SIG-M5 treated with dmso at 0.1 percent for 504 hours (cell line): ENCODE measurements around the gene FTCD.

Source experiments
- DNase-seq: peaks from one replicate; lab custom pipeline; 2025; ENCODE audit not compliant: unreplicated experiment; lab: John Stamatoyannopoulos, UW

FTCD gene

DNA sequence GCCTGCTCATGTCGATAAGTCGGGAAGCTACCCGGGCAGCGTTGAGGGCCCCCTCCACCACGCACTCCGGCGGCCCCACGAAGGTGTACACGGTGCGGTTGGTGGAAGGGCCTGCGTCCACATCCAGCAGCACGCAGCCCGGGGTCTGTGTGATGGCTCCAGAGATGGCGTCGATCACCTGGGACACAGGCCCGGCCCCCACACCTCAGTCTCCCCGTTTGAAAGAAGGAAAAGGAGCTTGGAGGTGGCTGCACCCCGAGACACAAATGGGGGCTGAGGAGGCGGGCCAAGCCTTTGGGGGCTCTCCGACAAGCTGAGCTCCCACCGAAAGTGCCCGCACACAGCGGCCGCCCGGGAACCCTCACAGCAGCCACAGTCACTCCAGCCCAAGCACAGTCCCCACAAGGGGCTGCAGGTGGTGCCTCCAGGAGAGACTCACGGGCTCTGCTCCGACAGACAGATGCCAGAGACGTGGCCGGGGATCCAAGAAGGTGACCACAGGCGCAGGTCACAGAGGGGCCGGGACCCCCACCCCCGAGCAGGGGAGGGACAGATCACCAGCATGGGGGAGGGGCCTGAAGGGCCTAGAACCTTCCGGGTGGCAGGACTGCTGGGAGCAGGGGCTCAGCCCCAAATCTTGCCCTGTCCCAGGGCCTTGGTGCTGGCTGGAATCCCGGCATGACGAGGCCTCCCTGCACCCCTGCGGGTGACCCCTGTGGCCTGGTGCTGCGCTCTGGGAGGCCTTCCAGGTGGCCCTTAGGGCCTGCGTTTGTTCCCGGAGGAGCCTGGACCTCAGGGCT lies 1.0 kb downstream of the FTCD start:
- DNase-seq = no peak

DNA sequence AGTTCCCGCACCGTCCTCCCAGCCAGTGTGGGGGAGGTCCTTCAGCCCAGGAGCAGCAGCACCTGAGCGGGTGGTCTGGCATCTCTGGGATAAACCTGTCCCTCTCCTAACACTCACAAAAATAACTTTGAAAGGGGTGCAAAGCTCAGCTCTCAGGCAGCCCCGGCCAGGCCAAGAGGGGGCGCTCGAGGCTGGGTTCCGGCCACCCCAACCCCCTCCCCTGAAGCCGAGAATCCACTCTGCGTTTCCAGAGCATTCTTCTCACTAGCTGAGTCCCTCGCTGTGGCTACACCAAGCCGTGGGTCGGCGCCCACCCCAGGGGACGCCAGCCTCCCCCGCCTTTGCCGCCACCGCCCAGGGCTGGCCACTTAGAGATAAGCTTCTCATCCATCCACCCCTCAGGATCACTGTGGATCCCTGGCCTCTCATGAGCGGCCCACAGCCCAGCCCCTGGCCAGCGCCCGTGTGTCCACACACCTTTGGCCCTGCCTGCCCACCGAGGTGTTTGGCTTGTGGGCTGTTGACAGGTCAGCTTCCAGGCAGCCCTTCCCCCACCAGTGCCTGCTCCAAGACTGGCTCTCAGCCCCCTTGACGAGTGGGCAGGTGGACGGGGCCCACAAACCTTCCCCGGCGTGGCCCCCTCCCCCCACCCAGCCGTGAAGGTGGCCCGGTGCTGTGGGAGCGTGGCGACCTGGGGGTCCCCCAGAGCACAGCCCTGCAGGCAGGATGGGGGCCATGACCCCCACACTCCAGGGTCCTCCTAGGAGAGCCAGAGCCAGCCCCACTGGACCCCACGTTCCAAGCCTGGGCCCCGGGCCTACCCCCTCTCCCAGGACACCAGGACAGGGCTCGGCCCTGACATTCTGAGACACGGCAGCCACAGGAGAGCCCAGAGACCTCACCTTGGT lies 1.9 kb downstream of the FTCD start:
- peak; percentile 9 for DNase-seq

- DNase-seq = no peak
Measured at GRCh38 chr21:46152927-46153246, 2.5 kb downstream of the FTCD start.

GRCh38 chr21:46151989-46152926 lies 3.1 kb downstream of the FTCD start:
- no peak for DNase-seq

GRCh38 chr21:46151261-46151988 lies 4.0 kb downstream of the FTCD start:
- no peak for DNase-seq

DNA sequence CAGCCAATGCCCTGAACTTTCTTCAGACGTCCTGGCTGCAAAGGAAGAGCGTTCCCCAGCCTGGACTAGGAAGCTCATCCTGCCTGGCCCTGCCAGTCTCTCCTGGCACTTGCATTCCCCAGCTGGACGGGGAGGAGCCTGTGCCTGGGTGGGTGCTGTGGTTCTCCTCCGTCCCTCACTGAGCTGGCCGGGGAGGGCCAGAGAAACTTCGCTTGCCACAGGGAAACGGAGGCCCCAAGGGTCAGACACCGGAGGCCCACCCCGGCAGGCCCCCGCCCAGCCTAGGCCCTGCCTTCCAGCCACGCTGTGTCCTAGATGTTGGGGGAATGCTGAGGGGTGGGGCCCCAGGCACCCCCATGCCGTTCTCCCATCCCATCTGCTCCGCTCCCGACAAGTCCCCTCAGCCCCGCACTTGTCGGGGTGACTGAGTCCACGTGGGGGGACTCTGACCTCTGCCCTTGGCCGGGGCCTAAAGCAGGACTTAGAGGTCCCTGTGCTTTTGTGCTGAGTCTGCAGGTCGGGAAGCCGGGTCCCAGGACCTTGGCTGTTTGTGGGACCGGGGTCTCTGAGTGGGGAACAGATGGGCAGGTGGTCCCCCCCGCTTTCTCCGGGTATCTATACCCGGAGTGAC lies 4.8 kb downstream of the FTCD start:
- DNase-seq = no peak

DNA sequence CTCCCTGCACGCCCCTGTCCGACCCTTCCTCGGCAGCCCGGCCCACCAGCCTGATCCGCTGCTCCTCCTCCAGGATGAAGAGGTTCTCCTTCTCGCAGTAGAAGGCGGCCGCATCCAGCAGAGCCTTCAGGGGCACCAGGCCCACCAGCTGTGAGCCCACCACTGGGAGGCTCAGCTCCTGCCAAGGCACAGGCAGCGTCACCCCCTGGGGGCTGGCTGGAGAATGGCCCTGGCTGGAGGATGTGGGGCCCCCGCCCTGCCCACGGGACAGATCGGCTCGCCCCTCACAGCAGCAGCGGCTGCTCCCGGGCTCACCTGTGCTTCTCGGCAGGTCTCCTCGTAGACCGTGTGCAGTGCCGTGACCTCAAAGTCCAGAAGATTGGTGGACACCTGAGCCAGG lies 5.3 kb downstream of the FTCD start:
- DNase-seq = no peak

DNA sequence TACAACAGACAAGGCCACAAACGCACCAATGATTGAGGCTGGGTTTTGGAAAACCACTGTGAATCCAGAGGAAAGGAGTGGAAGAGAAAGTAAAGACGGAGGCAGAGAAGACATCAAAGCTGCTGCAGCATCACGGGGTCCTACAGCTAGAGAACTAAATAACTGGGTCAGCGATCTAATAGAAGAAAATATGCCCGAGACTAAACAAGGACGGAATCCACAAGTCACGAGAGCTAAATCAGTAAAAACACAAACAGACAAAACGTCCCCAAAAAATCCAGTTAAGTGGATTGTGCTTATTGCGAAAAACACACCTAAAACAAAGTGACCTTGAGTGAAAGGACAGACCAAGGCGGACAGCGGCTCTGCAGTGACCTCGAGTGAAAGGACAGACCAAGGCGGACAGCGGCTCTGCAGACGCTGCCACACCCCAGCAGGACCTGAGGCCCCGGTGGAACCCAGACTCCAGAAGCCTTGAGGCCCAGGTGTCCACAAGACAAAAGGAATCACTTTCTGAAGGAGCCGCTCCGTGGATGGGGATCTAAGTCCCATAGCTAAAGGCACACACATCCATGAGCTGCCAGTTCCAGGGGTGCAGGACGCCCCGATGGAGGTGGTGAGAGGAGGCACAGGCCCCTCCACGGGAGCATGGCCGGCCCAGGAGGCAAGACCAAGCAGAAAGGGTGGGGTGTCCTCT lies 6.0 kb downstream of the FTCD start:
- no peak for DNase-seq

DNA sequence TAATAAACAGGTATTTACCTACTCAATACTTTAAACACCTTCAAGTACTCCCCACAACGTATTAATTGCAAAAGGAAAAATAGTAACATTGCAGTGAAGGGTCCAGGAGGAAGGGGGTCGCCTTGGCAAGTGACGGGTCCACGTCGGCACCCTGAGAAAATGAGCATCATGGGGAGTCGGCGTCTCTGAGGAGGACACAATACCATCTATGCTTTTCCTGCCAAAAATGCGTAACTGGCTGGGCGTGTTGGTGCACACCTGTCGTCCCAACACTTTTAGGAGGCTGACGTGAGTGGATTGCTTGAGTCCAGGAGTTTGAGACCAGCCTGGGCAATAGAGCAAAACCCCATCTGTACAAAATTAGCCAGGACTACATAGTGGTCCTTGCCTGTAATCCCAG lies 7.3 kb downstream of the FTCD start:
- no peak for DNase-seq

DNA sequence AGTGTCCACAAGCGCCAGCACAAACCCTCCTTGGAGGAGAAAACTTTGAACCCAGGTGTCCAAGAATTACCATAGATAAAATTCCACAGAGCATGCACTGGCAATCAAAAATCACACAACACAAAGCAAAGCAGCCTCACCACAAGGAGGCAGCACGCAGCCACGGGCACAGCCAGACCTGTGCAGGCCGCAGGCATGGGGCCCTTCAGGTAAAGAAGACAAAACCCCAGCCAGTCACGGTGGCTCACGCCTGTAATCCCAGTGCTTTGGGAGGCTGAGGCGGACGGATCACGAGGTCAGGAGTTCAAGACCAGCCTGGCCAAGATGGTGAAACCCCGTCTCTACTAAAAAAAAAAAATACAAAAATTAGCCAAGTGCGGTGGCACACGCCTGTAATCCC lies 8.0 kb downstream of the FTCD start:
- peak; percentile 54 for DNase-seq

- no peak for DNase-seq
Measured at GRCh38 chr21:46146856-46147255, 8.5 kb downstream of the FTCD start.

- no peak for DNase-seq
Measured at GRCh38 chr21:46145840-46146691, 9.3 kb downstream of the FTCD start.

DNA sequence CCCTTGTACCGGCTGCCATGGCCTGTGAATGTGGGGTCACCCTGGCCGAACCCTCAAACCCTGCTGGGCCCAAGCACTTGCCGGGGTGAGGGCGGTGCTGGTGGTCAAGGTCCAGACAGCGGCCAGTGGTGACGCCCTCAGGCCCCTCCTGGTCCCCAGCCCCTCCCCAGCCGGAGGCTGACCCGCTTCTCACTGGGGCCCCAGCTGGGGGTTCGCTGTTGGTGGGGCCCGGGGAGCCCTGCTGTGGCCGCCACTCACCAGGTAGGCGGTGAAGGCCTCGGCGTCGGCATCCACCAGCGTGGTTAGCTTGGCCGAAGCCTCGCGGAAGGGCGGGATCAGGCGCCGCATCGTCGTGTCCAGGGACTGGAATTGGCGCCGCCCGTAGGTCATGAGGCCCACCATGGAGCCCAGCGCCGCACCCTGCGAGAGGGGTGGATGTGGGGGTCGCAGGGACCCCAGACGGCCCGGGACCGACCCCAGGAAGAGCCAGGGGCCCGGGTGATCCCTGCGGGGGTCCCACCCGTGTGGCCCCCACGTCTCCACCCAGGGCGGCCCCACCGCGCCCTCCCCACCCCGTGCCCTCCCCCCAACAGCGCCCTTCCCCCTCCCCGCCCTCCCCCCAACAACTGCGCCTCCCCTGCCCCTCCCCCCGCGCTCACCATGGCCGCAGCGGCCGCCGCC lies 10.1 kb downstream of the FTCD start:
- no peak for DNase-seq

DNA sequence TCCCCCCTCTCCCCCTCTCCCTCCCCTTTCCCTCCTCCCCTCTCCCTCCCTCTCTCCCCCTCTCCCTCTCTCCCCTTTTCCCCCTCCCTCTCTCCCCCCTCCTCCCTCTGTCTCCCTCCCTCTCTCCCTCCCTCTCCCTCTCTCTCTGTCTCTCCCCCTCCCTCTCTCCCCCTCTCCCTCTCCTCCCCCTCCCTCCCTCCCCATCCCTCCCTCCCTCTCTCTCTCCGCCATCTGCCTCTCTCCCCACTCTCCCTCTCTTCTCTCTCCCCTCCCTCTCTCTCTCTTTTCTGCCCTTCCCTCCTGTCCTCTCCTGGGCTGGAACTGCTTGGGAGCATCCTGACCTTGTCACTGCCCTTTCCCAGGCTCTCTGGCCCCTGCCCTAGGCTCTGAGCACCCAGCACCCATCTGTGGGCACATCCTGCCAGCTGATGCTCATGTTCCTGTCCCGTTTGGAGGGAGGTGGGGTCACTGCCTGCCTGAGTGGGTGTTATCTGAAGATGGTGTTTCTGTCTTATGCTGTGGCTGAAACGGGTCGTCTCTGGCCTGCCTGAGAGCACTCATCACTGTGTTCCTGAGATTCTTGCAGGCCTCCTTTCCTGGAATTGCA lies 10.8 kb downstream of the FTCD start:
- DNase-seq = no peak

DNA sequence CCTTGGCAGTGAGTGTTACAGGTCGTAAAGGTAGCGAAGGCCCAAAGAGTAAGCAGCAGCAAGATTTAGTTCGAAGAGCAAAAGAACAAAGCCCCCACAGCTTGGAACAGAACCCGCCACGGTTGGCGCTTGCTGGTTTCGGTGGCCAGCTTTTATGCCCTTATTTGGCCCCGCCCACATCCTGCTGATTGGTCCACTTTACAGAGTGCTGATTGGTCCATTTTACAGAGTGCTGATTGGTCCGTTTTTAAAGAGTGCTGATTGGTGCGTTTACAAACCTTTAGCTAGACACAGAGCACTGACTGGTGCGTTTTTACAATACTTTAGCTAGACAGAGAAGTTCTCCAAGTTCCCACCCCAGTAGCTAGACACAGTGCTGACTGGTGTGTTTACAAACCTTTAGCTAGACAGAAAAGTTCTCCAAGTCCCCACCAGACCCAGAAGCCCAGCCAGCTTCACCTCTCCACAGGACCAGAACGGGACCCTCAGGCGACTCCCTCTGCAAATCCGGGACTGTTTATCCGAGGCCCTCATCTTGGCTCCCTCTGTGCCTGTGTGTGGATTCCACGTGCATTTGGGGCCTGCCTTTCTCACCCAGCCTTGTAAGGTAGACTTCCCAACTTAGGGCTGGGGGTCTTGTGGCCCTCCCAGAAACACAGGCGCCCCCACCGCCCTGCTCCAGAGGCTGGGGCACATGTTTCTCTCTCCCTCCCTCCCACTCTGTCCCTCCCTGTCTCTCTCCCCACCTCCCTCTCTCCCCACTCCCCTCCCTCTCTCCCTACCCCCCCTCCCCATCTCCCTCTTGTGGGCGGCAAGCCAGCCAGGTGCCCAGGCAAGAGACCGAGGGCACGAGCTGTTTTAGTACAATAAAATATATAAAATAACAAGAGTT lies 12.6 kb downstream of the FTCD start:
- DNase-seq = no peak

DNA sequence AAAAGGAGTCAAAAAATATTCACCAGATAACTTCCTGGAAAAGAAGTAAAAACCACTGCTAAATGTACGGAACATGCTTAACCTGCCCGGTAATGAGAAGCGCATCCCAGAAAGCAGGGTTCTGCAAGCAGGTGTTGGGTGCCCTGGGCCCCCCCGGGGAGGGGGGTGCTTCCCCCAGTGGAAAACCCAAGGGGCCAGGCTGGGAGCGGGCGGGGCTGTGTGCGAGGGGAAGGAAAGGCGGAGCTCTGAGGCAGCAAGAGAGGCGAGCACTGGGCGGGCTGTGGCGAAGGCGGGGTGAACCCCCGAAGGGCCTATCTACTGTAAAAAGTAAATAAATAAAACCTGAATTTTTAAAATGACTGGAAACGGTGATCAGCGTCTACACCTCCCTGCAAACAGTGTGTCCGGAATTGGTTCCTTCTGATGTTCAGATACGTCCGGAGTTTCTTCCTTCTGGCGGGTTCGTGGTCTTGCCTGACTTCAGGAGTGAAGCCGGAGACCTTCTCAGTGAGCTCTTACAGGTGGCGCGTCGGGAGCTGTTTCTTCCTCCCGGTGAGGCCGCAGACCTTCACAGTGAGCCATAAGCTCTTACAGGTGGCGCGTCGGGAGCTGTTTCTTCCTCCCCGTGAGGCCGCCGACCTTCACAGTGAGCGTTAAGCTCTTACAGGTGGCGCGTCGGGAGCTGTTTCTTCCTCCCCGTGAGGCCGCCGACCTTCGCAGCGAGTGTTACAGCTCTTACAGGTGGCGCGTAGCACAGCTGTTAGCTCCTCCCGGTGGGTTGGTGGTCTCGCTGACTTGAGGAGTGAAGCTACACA lies 13.4 kb downstream of the FTCD start:
- no peak for DNase-seq
